Measurements from ENCODE around the gene SLC18A2. TPM values are rescaled to one million over a fixed set of nuclear protein-coding genes. Genes with fewer than 3 reads are reported as not detected.

Gene SLC18A2
- total RNA-seq: under 1 TPM in 1 of 2 donors, not detected in 1; 0.05 TPM

- Mint-ChIP-seq H3K9me3 (no peaks in the 10 kb centered on the region), H3K27ac (no peak within 1 kb of the TSS), H3K4me3 (peak within 1 kb of the TSS; percentile 39), H3K4me1 (peaks cover 4% of the 10 kb centered on the region), H3K27me3 (peaks cover 38% of the 10 kb centered on the region), H3K36me3 (ENCODE audit: low read depth) (no peaks in the 10 kb centered on the region)
- no peak for ATAC-seq (replicated peaks)
These were observed at the start of gene SLC18A2 for GRCh38 chr10:117240621-117241529. Gene SLC18A2 (plus strand): TSS chr10:117241114. CDS start chr10:117241694, 580 bp downstream.

DNA sequence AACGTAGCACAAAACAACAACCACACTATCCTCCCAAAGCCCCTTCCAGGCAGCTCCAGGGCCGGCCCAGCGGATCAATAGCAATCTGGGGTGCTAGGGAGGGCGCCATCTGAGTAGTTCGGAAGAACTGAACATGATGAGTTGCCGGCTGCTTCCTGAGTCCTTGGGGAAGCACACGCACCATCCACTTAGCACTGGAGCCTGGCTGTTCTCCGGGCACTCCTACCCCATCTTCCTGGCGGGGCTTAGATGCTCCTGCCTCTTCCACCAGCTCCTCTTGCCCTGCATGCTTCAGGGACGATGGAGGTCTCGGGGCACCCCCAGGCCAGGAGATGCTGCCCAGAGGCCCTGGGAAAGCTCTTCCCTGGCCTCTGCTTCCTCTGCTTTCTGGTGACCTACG is 43.7 kb upstream of the SLC18A2 start, which contains the start of gene KCNK18:
TSS of gene KCNK18 (plus strand) at position 301 of the 400 bp plus-strand sequence. CDS start at position 301, 0 bp downstream.
- ATAC-seq (replicated peaks): no peak
- H3K4me3 Mint-ChIP-seq: no peak within 1 kb of the TSS
- no peaks in the 10 kb centered on the region for H3K4me1 Mint-ChIP-seq
- H3K9me3 Mint-ChIP-seq: no peaks in the 10 kb centered on the region
- no peak within 1 kb of the TSS for H3K27ac Mint-ChIP-seq
- H3K27me3 Mint-ChIP-seq: peaks cover 17% of the 10 kb centered on the region
- H3K36me3 Mint-ChIP-seq (ENCODE audit: low read depth): no peaks in the 10 kb centered on the region

GRCh38 chr10:117198088-117198487 is 42.8 kb upstream of the SLC18A2 start:
- Mint-ChIP-seq H3K9me3 (no peaks in the 10 kb centered on the region), H3K4me1 (no peaks in the 10 kb centered on the region), H3K4me3 (no peak overlapping the region)

DNA sequence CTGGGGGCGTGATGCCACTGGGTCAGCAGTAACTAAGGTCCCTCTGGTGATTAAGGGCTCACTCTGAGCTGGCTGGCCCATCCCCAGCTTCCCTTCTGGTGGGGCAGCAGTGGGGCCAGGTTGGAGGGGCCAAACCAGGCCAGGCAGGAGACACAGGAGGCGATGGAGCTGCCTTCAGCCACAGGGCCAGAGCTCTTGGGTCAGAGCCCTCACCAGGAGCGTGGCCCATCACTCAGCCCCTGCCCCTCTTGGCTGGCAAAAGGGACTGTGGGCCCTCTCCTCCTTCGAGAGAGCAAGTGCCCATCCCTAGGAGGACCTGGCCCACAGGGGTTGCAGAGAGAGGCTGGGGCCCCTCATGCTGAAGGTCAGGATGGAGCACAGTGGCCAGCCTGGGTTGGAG is 39.1 kb upstream of the SLC18A2 start:
- Mint-ChIP-seq H3K9me3 (peaks cover 3% of the 10 kb centered on the region), H3K27ac (no peak overlapping the region), H3K36me3 (ENCODE audit: low read depth) (no peaks in the 10 kb centered on the region), H3K27me3 (peaks cover 12% of the 10 kb centered on the region), H3K4me3 (no peak overlapping the region), H3K4me1 (no peaks in the 10 kb centered on the region)
- ATAC-seq (replicated peaks): no peak

More at GRCh38 chr10:117198088-117198487, 42.8 kb upstream of the SLC18A2 start:
- peaks cover 17% of the 10 kb centered on the region for H3K27me3 Mint-ChIP-seq
- no peak overlapping the region for H3K27ac Mint-ChIP-seq
- no peaks in the 10 kb centered on the region for H3K36me3 Mint-ChIP-seq (ENCODE audit: low read depth)
- no peak for ATAC-seq (replicated peaks)

DNA sequence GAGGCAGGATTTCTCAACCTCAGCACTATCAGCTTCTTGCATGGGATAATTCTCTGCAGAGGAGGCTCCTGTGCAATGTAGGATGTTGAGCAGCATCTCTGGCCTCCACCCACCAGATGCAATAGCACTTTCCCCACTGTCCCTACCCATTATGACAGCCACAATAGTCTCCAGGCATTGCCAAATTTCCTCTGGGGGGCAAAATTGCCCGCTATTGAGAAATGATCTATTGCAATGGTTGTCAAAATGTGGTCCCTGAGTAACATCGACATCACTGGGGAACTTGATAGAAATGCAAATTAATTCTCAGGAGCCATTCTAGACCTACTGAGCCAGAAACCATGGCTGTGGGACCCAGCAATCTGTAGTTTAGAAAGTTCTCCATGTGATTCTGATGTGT is 36.6 kb upstream of the SLC18A2 start:
- Mint-ChIP-seq H3K4me3 (no peak overlapping the region), H3K27me3 (peaks cover 15% of the 10 kb centered on the region), H3K36me3 (ENCODE audit: low read depth) (no peaks in the 10 kb centered on the region), H3K9me3 (peaks cover 3% of the 10 kb centered on the region), H3K27ac (no peak overlapping the region), H3K4me1 (no peaks in the 10 kb centered on the region)
- no peak for ATAC-seq (replicated peaks)

- peaks cover 33% of the 10 kb centered on the region for H3K27me3 Mint-ChIP-seq
- no peaks in the 10 kb centered on the region for H3K4me1 Mint-ChIP-seq
- no peaks in the 10 kb centered on the region for H3K36me3 Mint-ChIP-seq (ENCODE audit: low read depth)
- no peak overlapping the region for H3K27ac Mint-ChIP-seq
- peaks cover 6% of the 10 kb centered on the region for H3K9me3 Mint-ChIP-seq
- ATAC-seq (replicated peaks): no peak
- no peak overlapping the region for H3K4me3 Mint-ChIP-seq
These were observed 28.7 kb upstream of the SLC18A2 start for GRCh38 chr10:117212176-117212575.

DNA sequence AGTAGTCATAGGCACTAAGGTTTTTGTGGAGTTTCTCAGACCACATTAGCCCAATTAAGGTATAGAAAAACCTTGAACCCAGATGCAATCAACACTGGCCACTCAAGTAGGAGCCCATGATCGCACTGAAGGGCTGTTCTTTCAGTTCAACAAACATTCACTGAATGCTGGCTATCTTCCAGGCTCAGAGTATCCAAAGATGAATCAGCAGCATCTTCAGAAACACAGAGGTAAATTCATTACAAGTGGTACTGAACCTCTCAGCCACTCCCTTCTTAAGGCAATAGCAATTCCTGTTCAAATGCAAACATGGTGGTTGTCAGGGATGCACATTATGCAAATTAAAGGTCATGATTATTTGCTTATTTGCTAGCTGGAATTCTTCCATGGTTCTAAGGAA is 26.5 kb upstream of the SLC18A2 start:
- no peak for ATAC-seq (replicated peaks)
- Mint-ChIP-seq H3K4me1 (no peaks in the 10 kb centered on the region), H3K27ac (no peak overlapping the region), H3K4me3 (no peak overlapping the region), H3K27me3 (peaks cover 28% of the 10 kb centered on the region), H3K36me3 (ENCODE audit: low read depth) (no peaks in the 10 kb centered on the region), H3K9me3 (peaks cover 6% of the 10 kb centered on the region)

DNA sequence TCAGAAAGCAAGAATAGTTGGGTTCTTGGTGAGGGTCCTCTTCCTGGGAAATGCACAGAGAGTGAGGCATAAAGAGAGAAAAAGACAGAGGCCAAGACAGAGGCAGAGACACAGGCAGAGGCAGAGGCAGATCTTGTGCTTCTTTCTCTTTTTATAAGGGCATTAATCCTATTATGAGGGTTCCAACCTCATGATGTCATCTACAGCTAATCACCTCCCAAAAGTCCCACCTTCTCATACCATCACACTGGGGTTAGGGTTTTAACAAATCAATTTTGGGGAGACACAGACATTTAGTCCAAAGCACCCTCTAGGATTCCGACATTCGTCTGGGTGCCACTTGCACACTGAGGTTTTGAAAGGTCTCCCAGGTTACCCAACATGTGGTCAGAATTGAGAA is 25.8 kb upstream of the SLC18A2 start:
- peaks cover 21% of the 10 kb centered on the region for H3K27me3 Mint-ChIP-seq
- H3K27ac Mint-ChIP-seq: no peak overlapping the region
- H3K4me1 Mint-ChIP-seq: no peaks in the 10 kb centered on the region
- H3K9me3 Mint-ChIP-seq: peaks cover 6% of the 10 kb centered on the region
- no peaks in the 10 kb centered on the region for H3K36me3 Mint-ChIP-seq (ENCODE audit: low read depth)
- ATAC-seq (replicated peaks): no peak
- H3K4me3 Mint-ChIP-seq: no peak overlapping the region

- Mint-ChIP-seq H3K4me3 (peak overlapping the region; percentile 9), H3K4me1 (no peaks in the 10 kb centered on the region), H3K36me3 (ENCODE audit: low read depth) (no peaks in the 10 kb centered on the region), H3K27me3 (peaks cover 21% of the 10 kb centered on the region), H3K9me3 (peaks cover 6% of the 10 kb centered on the region), H3K27ac (no peak overlapping the region)
- no peak for ATAC-seq (replicated peaks)
These were observed 24.9 kb upstream of the SLC18A2 start for GRCh38 chr10:117216028-117216427.

DNA sequence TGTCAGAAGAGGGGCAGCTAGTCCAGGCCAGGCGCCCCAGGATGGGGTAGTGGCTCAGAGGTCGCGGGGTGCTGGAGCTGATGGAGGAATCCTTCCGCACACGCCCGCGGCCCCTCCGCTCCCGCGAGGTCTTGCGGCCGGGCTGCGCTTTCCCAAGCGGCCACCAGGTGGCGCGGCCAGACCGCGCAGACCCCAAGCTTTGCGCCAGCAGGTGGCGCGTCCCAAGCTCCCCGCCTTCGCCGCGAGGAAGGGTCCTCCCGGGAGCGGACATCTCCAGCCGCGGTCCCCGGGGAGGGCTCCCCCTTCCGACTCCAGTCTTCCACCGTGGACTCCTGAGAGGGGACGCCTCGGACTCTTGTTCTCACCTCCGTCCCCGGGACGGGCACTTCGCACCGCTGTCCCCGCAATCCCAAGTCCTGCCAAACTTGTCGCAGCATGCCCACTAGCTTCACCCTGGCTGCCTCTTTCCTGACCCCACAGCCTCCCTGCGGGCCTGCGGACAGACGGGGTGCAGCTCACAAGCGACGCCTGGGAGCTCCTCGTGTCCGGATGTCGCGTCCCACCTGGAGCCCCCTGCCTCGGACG is 24.2 kb upstream of the SLC18A2 start:
- Mint-ChIP-seq H3K4me3 (peak overlapping the region; percentile 68), H3K36me3 (ENCODE audit: low read depth) (no peaks in the 10 kb centered on the region), H3K4me1 (no peaks in the 10 kb centered on the region), H3K27me3 (peaks cover 24% of the 10 kb centered on the region), H3K9me3 (peaks cover 5% of the 10 kb centered on the region), H3K27ac (no peak overlapping the region)
- ATAC-seq (replicated peaks): peak; percentile 75

- Mint-ChIP-seq H3K4me1 (no peaks in the 10 kb centered on the region), H3K27me3 (peaks cover 21% of the 10 kb centered on the region), H3K27ac (no peak overlapping the region), H3K4me3 (peak overlapping the region; percentile 68), H3K36me3 (ENCODE audit: low read depth) (no peaks in the 10 kb centered on the region), H3K9me3 (no peaks in the 10 kb centered on the region)
- peak; percentile 48 for ATAC-seq (replicated peaks)
These were observed 23.6 kb upstream of the SLC18A2 start for GRCh38 chr10:117217196-117217761.

DNA sequence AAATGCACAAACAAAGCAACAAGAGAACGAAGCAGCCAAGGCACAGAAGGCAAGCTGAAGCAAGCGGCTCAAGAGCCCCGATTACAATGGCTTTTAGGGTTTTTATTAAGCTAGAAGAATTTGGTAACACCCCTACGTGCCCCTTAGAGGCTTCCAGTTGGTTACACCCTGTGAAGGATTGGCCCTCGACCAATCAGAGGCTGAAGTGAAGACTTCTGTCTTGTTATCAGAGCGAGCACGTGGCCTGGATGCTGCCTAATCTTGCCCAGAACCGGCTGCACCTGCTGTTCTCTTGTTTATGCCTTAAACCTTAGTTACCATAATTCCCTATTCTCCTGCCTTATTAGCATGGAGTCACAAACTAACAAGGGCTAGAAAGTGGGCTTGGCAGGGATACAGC is 22.3 kb upstream of the SLC18A2 start:
- ATAC-seq (replicated peaks): no peak
- no peak overlapping the region for H3K27ac Mint-ChIP-seq
- H3K36me3 Mint-ChIP-seq (ENCODE audit: low read depth): no peaks in the 10 kb centered on the region
- peaks cover 17% of the 10 kb centered on the region for H3K27me3 Mint-ChIP-seq
- H3K4me3 Mint-ChIP-seq: no peak overlapping the region
- H3K9me3 Mint-ChIP-seq: no peaks in the 10 kb centered on the region
- H3K4me1 Mint-ChIP-seq: no peaks in the 10 kb centered on the region

GRCh38 chr10:117221156-117221711 is 19.7 kb upstream of the SLC18A2 start:
- H3K27ac Mint-ChIP-seq: no peak overlapping the region
- no peaks in the 10 kb centered on the region for H3K9me3 Mint-ChIP-seq
- H3K4me3 Mint-ChIP-seq: no peak overlapping the region
- ATAC-seq (replicated peaks): no peak
- H3K36me3 Mint-ChIP-seq (ENCODE audit: low read depth): no peaks in the 10 kb centered on the region
- no peaks in the 10 kb centered on the region for H3K4me1 Mint-ChIP-seq
- peaks cover 8% of the 10 kb centered on the region for H3K27me3 Mint-ChIP-seq

GRCh38 chr10:117222552-117222951 is 18.4 kb upstream of the SLC18A2 start:
- no peaks in the 10 kb centered on the region for H3K9me3 Mint-ChIP-seq
- peaks cover 15% of the 10 kb centered on the region for H3K27me3 Mint-ChIP-seq
- H3K27ac Mint-ChIP-seq: no peak overlapping the region
- no peaks in the 10 kb centered on the region for H3K4me1 Mint-ChIP-seq
- H3K4me3 Mint-ChIP-seq: no peak overlapping the region
- H3K36me3 Mint-ChIP-seq (ENCODE audit: low read depth): no peaks in the 10 kb centered on the region
- ATAC-seq (replicated peaks): no peak

Data from activated T-helper 17 cell treated with anti-CD3 and anti-CD28 coated beads, Interleukin-2, amount 50 U/mL, for 72 hours (primary cell).